Natural killer cell treated with Interleukin-12 subunit alpha and Interleukin-12 subunit beta and Interleukin-15 and Interleukin-18, amount 100 ng/mL, for 72 hours (primary cell): ENCODE data around the gene RALY. TPM values are rescaled to one million over a fixed set of nuclear protein-coding genes. Genes with fewer than 3 reads are reported as not detected.

Experiments used
- ATAC-seq, 2 donors: fragments of 150-1000 bp; cut with Tn5 transposase in 1 of 2; sonication (Bioruptor Pico), chemical (Tn5 transposase) in 1 of 2; 2 replicates each; pipeline ENCODE4 v1.10.0; 2021
- DNase-seq: peaks from one replicate; pipeline ENCODE4 v3.0.0; 2022; ENCODE audit warnings: low spot score
- H3K27ac Mint-ChIP-seq, 2 donors: 1 replicate in 1 of 2; 2 replicates in 1 of 2; pipeline ENCODE4 v1.8.0; 2022; ENCODE audit warnings: mixed read lengths in 2 of 2, mild to moderate bottlenecking in 1 of 2, moderate library complexity in 1 of 2
- H3K27me3 Mint-ChIP-seq, 2 donors: 1 replicate in 1 of 2; 2 replicates in 1 of 2; pipeline ENCODE4 v1.8.0; 2022; ENCODE audit warnings: mixed read lengths in 2 of 2
- H3K36me3 Mint-ChIP-seq: one replicate; pipeline ENCODE4 v1.8.0; 2022; ENCODE audit warnings: mixed read lengths
- H3K4me1 Mint-ChIP-seq, 2 donors: 1 replicate in 1 of 2; 2 replicates in 1 of 2; pipeline ENCODE4 v1.8.0; 2022; ENCODE audit warnings: low read depth in 2 of 2, mixed read lengths in 2 of 2, mild to moderate bottlenecking in 1 of 2
- H3K4me3 Mint-ChIP-seq: one replicate; pipeline ENCODE4 v1.8.0; 2022; ENCODE audit warnings: mixed read lengths
- H3K9me3 Mint-ChIP-seq: 2 replicates; pipeline ENCODE4 v1.8.0; 2022; ENCODE audit warnings: mixed read lengths
- total RNA-seq, 2 donors: library from RNA; stranded (reverse); gene quantifications; one replicate each; pipeline ENCODE4 v1.2.3, GENCODE V29; 2022

Gene RALY
- total RNA-seq, 2 donors from 2014 or later: 158 to 162 TPM

- no peaks in the 10 kb centered on the region for H3K9me3 Mint-ChIP-seq
- H3K4me3 Mint-ChIP-seq: no peak overlapping the region
- no peak for ATAC-seq
- no peaks in the 10 kb centered on the region for H3K27me3 Mint-ChIP-seq
- DNase-seq: no peak
- H3K36me3 Mint-ChIP-seq: peaks cover 4% of the 10 kb centered on the region
- peaks cover 18 to 32% of the 10 kb centered on the region in 2 donors for H3K4me1 Mint-ChIP-seq
- H3K27ac Mint-ChIP-seq: no peak overlapping the region
These were observed 79.1 kb downstream of the RALY start for GRCh38 chr20:34072778-34073177.

- ATAC-seq: peak in 1 of 2 donors; percentile 22
- Mint-ChIP-seq H3K4me3 (no peak overlapping the region), H3K9me3 (no peaks in the 10 kb centered on the region), H3K27ac (no peak overlapping the region), H3K27me3 (no peaks in the 10 kb centered on the region), H3K36me3 (peaks cover 4% of the 10 kb centered on the region), H3K4me1 (peaks cover 7 to 24% of the 10 kb centered on the region in 2 donors)
- DNase-seq: no peak
These were observed 80.5 kb downstream of the RALY start for GRCh38 chr20:34074101-34074760.

- DNase-seq (no peak), ATAC-seq (no peak)
- no peaks in the 10 kb centered on the region for H3K9me3 Mint-ChIP-seq
- no peak overlapping the region for H3K27ac Mint-ChIP-seq
- peaks cover 7 to 19% of the 10 kb centered on the region in 2 donors for H3K4me1 Mint-ChIP-seq
- no peak overlapping the region for H3K4me3 Mint-ChIP-seq
- H3K27me3 Mint-ChIP-seq: no peaks in the 10 kb centered on the region
- peaks cover 6% of the 10 kb centered on the region for H3K36me3 Mint-ChIP-seq
These were observed 81.9 kb downstream of the RALY start for GRCh38 chr20:34075647-34076046.

GRCh38 chr20:34076952-34077351, 83.2 kb downstream of the RALY start:
- DNase-seq: no peak
- no peak overlapping the region for H3K27ac Mint-ChIP-seq
- no peak for ATAC-seq
- no peak overlapping the region for H3K4me3 Mint-ChIP-seq
- H3K4me1 Mint-ChIP-seq: peaks cover 7 to 26% of the 10 kb centered on the region in 2 donors
- no peaks in the 10 kb centered on the region for H3K27me3 Mint-ChIP-seq
- H3K36me3 Mint-ChIP-seq: peaks cover 9% of the 10 kb centered on the region
- no peaks in the 10 kb centered on the region for H3K9me3 Mint-ChIP-seq

DNA sequence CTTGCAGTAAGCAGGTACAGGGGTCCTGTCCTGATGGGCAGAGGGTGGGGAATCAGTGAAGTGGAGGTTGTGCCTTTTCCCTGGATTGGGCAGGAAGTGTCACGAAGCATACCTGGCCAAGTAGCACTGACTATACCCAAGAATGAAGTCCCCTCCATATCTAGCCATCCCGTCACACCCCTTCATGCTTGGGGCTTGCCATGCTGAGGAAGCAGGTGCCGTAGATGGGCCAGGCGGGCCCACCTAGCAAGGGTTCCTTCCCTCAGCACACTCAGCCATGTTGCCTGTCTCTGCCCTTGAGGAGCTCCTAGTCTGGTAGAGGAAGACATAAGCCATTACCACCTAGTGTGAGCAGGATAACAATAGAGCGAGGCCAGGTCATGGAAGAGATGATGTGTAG, 84.8 kb downstream of the RALY start:
- H3K4me1 Mint-ChIP-seq: peaks cover 3 to 18% of the 10 kb centered on the region in 2 donors
- H3K27me3 Mint-ChIP-seq: no peaks in the 10 kb centered on the region
- no peak overlapping the region for H3K4me3 Mint-ChIP-seq
- peaks cover 5% of the 10 kb centered on the region for H3K36me3 Mint-ChIP-seq
- no peak for ATAC-seq
- no peak for DNase-seq
- no peaks in the 10 kb centered on the region for H3K9me3 Mint-ChIP-seq
- no peak overlapping the region for H3K27ac Mint-ChIP-seq

- no peaks in the 10 kb centered on the region for H3K9me3 Mint-ChIP-seq
- H3K36me3 Mint-ChIP-seq: peaks cover 5% of the 10 kb centered on the region
- no peaks in the 10 kb centered on the region for H3K27me3 Mint-ChIP-seq
- peaks cover 14 to 21% of the 10 kb centered on the region in 2 donors for H3K4me1 Mint-ChIP-seq
- DNase-seq (no peak), ATAC-seq (no peak)
- H3K4me3 Mint-ChIP-seq: no peak overlapping the region
- peak overlapping the region in 1 of 2 donors; percentile 40 for H3K27ac Mint-ChIP-seq
These were observed 86.1 kb downstream of the RALY start for GRCh38 chr20:34079818-34080217.

- no peak for ATAC-seq
- no peaks in the 10 kb centered on the region for H3K27me3 Mint-ChIP-seq
- H3K4me3 Mint-ChIP-seq: no peak overlapping the region
- DNase-seq: no peak
- no peak overlapping the region for H3K27ac Mint-ChIP-seq
- peaks cover 14% of the 10 kb centered on the region for H3K36me3 Mint-ChIP-seq
- H3K9me3 Mint-ChIP-seq: no peaks in the 10 kb centered on the region
- H3K4me1 Mint-ChIP-seq: peaks cover 22 to 30% of the 10 kb centered on the region in 2 donors
These were observed 88.6 kb downstream of the RALY start for GRCh38 chr20:34082232-34082887.

- H3K4me1 Mint-ChIP-seq: peaks cover 27 to 33% of the 10 kb centered on the region in 2 donors
- peak overlapping the region; percentile 52 to 53 for H3K27ac Mint-ChIP-seq
- ATAC-seq (no peak), DNase-seq (no peak)
- no peak overlapping the region for H3K4me3 Mint-ChIP-seq
- H3K36me3 Mint-ChIP-seq: peaks cover 18% of the 10 kb centered on the region
- H3K9me3 Mint-ChIP-seq: no peaks in the 10 kb centered on the region
- no peaks in the 10 kb centered on the region for H3K27me3 Mint-ChIP-seq
These were observed 89.4 kb downstream of the RALY start for GRCh38 chr20:34083137-34083536.

DNA sequence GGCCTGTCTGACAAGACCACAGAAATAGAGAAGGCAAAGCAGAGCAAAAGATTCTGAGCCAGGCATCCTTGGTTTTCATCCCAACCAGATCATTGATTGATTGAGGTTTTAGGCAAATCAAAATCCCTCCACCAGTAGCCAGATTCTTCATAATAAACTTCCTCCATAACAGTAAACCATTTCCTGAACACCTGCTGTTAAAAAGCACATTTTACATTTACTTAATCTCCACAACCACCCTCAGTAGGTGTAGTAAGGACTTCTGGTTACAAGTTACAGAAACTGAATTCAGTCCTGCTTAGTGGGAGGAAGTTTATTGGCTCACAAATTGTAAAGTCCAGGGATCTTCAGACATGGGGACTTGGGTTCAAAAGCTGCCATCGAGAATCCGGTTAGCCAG, 90.1 kb downstream of the RALY start:
- no peak overlapping the region for H3K4me3 Mint-ChIP-seq
- DNase-seq (no peak), ATAC-seq (no peak)
- H3K9me3 Mint-ChIP-seq: no peaks in the 10 kb centered on the region
- H3K27ac Mint-ChIP-seq: peak overlapping the region; percentile 52 to 53
- H3K4me1 Mint-ChIP-seq: peaks cover 29 to 34% of the 10 kb centered on the region in 2 donors
- peaks cover 21% of the 10 kb centered on the region for H3K36me3 Mint-ChIP-seq
- no peaks in the 10 kb centered on the region for H3K27me3 Mint-ChIP-seq

GRCh38 chr20:34084227-34084923, 90.7 kb downstream of the RALY start:
- peak overlapping the region; percentile 52 to 53 for H3K27ac Mint-ChIP-seq
- no peaks in the 10 kb centered on the region for H3K27me3 Mint-ChIP-seq
- H3K9me3 Mint-ChIP-seq: no peaks in the 10 kb centered on the region
- ATAC-seq (no peak), DNase-seq (no peak)
- H3K36me3 Mint-ChIP-seq: peaks cover 24% of the 10 kb centered on the region
- H3K4me1 Mint-ChIP-seq: peaks cover 29 to 36% of the 10 kb centered on the region in 2 donors
- no peak overlapping the region for H3K4me3 Mint-ChIP-seq

DNA sequence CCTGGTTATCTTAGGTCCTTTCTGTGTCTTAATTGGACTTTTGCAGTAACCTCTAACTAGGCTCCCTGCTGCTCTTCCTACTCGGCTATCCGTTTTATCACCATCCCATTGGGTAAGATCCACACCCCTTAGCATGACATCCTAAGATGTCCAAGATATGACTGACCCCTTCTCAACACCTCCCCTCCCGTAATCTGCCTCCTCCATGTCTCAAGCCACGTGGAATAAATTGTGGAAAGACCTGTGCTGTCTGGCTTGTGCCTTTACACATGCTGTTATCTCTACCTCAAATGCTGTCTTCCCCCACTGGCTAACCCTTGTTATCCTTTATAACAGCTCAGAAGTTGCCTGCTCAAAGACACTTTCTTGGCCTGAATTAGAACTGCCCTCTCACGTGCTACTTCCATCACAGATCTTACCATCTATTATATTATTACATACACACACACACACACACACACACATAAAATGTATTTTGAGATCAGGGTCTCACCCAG, 91.9 kb downstream of the RALY start:
- ATAC-seq (no peak), DNase-seq (no peak)
- H3K4me3 Mint-ChIP-seq: no peak overlapping the region
- H3K27ac Mint-ChIP-seq: peak overlapping the region in 1 of 2 donors; percentile 6
- peaks cover 29 to 34% of the 10 kb centered on the region in 2 donors for H3K4me1 Mint-ChIP-seq
- no peaks in the 10 kb centered on the region for H3K27me3 Mint-ChIP-seq
- no peaks in the 10 kb centered on the region for H3K9me3 Mint-ChIP-seq
- peaks cover 34% of the 10 kb centered on the region for H3K36me3 Mint-ChIP-seq

DNA sequence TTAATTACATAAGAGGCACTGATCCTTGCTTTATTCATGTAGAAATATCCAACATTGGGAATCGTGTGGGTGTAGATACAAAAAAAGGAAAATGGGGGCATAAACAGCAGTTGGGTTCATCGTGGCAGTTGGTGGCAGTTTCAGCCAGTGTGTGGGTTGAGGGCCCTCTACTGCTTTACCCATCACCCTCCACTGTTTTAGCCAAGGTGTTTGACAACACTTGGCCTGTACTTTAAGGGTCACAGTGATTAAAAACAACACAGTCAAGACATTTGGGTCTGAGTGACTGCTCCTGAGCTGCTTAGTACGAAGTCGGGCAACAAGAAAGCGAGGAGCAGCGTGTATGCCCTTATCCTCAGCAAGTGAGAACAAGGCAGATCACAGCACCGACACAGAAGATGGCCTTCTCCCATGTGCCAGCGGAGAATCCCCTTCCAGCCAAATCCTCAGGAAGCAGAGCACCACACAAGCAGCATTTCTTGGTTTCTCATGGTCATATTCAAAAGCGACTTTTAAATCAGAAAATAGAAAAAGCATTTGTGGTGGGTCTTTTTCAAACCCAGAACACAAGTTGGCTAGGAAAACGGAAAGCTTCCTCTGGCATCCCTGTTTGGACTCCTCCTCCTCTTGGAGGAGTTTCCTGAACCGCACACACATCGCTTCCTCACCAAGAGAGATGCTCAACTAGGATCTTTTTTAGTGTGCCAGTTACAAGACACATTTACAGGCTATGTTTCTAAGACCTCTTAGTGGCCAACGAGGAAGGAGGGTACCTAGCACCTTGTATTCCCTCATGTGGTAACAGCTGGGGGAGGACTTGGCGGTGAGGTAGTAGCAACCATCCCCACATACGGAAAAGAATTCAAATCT, 94.8 kb downstream of the RALY start:
- Mint-ChIP-seq H3K9me3 (no peaks in the 10 kb centered on the region), H3K27me3 (no peaks in the 10 kb centered on the region), H3K27ac (peak overlapping the region; percentile 28 to 32), H3K4me3 (no peak overlapping the region), H3K4me1 (peaks cover 26 to 27% of the 10 kb centered on the region in 2 donors), H3K36me3 (peaks cover 46% of the 10 kb centered on the region)
- ATAC-seq: no peak
- no peak for DNase-seq

GRCh38 chr20:34089175-34089479, 95.4 kb downstream of the RALY start:
- H3K9me3 Mint-ChIP-seq: no peaks in the 10 kb centered on the region
- H3K4me3 Mint-ChIP-seq: no peak overlapping the region
- peak overlapping the region in 1 of 2 donors; percentile 28 for H3K27ac Mint-ChIP-seq
- no peak for DNase-seq
- no peaks in the 10 kb centered on the region for H3K27me3 Mint-ChIP-seq
- peaks cover 52% of the 10 kb centered on the region for H3K36me3 Mint-ChIP-seq
- peaks cover 21 to 24% of the 10 kb centered on the region in 2 donors for H3K4me1 Mint-ChIP-seq
- no peak for ATAC-seq
